WTC11 (cell line): Measurements from ENCODE around the gene GALNT17. TPM values are rescaled to one million over a fixed set of nuclear protein-coding genes. Genes with fewer than 3 reads are reported as not detected.
A peak's percentile ranks its signal among the peaks of the same experiment; 100 is the strongest.

Source experiments
- ATAC-seq: fragments of 200-7000 bp; cut with Tn5 transposase; 2 replicates; pipeline ENCODE4 v1.10.0; 2021; ENCODE audit warnings: mild to moderate bottlenecking, moderate library complexity
- CTCF ChIA-PET: fragments of 300-600 bp; sonication (Branson Sonifier 250); formaldehyde crosslinking; loops from one replicate; lab custom pipeline; 2021; ENCODE audit warnings: antibody characterized with exemption; lab: Charles Lee
- POLR2A ChIA-PET: fragments of 350-600 bp; sonication (Branson Sonifier 250); formaldehyde crosslinking; loops from one replicate; lab custom pipeline; 2021; ENCODE audit warnings: antibody characterized with exemption; lab: Charles Lee
- DNase-seq: peaks from one replicate; pipeline ENCODE4 v3.0.0; 2021; ENCODE audit warnings: low spot score
- H3K27ac Mint-ChIP-seq: 2 replicates; pipeline ENCODE4 v1.8.0; 2021; ENCODE audit warnings: mixed read lengths
- H3K27me3 Mint-ChIP-seq: 2 replicates; pipeline ENCODE4 v1.8.0; 2021; ENCODE audit warnings: low read depth, mild to moderate bottlenecking, moderate library complexity, mixed read lengths
- H3K36me3 Mint-ChIP-seq: 2 replicates; pipeline ENCODE4 v1.8.0; 2021; ENCODE audit warnings: mixed read lengths
- H3K4me1 Mint-ChIP-seq: 2 replicates; pipeline ENCODE4 v1.8.0; 2022; ENCODE audit warnings: mixed read lengths
- H3K4me3 Mint-ChIP-seq: 2 replicates; pipeline ENCODE4 v1.8.0; 2021; ENCODE audit warnings: mild to moderate bottlenecking, moderate library complexity, mixed read lengths
- H3K9me3 Mint-ChIP-seq: 2 replicates; pipeline ENCODE4 v1.8.0; 2021; ENCODE audit warnings: mixed read lengths
- IRF2 ChIP-seq: sonication (generic); formaldehyde crosslinking; IDR thresholded peaks from 2 replicates; pipeline ENCODE4 v1.8.0; 2022; ENCODE audit warnings: low read depth, missing genetic modification reagents, borderline replicate concordance
- JAZF1 ChIP-seq: fragments of 250-450 bp; sonication (Bioruptor Pico); IDR thresholded peaks from 2 replicates; pipeline ENCODE4 v1.9.0; 2021; ENCODE audit warnings: moderate library complexity, mild to moderate bottlenecking, inconsistent platforms
- MXD4 ChIP-seq: fragments of 250-450 bp; sonication (Bioruptor Pico); IDR thresholded peaks from 2 replicates; pipeline ENCODE4 v1.8.0; 2021; ENCODE audit warnings: mild to moderate bottlenecking, moderate library complexity, borderline replicate concordance
- NR3C1 ChIP-seq: sonication (generic); formaldehyde crosslinking; conservative IDR thresholded peaks from 2 replicates; pipeline ENCODE4 v1.8.1; 2023; ENCODE audit warnings: low read depth, mild to moderate bottlenecking, missing genetic modification reagents
- OVOL2 ChIP-seq: fragments of 250-450 bp; sonication (Bioruptor Pico); IDR thresholded peaks from 2 replicates; pipeline ENCODE4 v1.9.0; 2021; ENCODE audit warnings: mild to moderate bottlenecking, borderline replicate concordance
- TP53 ChIP-seq: sonication (generic); formaldehyde crosslinking; IDR thresholded peaks from 2 replicates; pipeline ENCODE4 v1.8.1; 2023; ENCODE audit warnings: mild to moderate bottlenecking, missing genetic modification reagents
- ZNF121 ChIP-seq: sonication (generic); formaldehyde crosslinking; IDR thresholded peaks from 2 replicates; pipeline ENCODE4 v1.8.0; 2023; ENCODE audit warnings: missing genetic modification reagents
- ZNF219 ChIP-seq: sonication (generic); formaldehyde crosslinking; IDR thresholded peaks from 2 replicates; pipeline ENCODE4 v1.8.0; 2023; ENCODE audit warnings: missing genetic modification reagents, mild to moderate bottlenecking, borderline replicate concordance
- ZNF232 ChIP-seq: sonication (generic); formaldehyde crosslinking; IDR thresholded peaks from 2 replicates; pipeline ENCODE4 v1.8.0; 2022; ENCODE audit warnings: mild to moderate bottlenecking, missing genetic modification reagents
- total RNA-seq: library from RNA; stranded (reverse); gene quantifications from 3 replicates; pipeline ENCODE4 v1.2.3, GENCODE V29; 2021
- TF ChIP-seq, protein P1 (sequence below): sonication (generic); formaldehyde crosslinking; IDR thresholded peaks from 2 replicates; pipeline ENCODE4 v1.8.1; 2023; ENCODE audit warnings: mild to moderate bottlenecking, missing genetic modification reagents
- TF ChIP-seq, protein P2 (sequence below): sonication (generic); formaldehyde crosslinking; IDR thresholded peaks from 2 replicates; pipeline ENCODE4 v1.8.1; 2022; ENCODE audit warnings: mild to moderate bottlenecking, moderate library complexity, missing genetic modification reagents
- TF ChIP-seq, protein P3 (sequence below): sonication (generic); formaldehyde crosslinking; IDR thresholded peaks from 2 replicates; pipeline ENCODE4 v1.8.1; 2022; ENCODE audit warnings: low read depth, mild to moderate bottlenecking, moderate library complexity, missing genetic modification reagents, borderline replicate concordance
- TF ChIP-seq, protein P4 (sequence below): sonication (generic); formaldehyde crosslinking; IDR thresholded peaks from 2 replicates; pipeline ENCODE4 v1.8.1; 2022; ENCODE audit warnings: low read depth, missing genetic modification reagents, borderline replicate concordance
- TF ChIP-seq, protein P5 (sequence below): sonication (generic); formaldehyde crosslinking; IDR thresholded peaks from 2 replicates; pipeline ENCODE4 v1.8.0; 2022; ENCODE audit warnings: missing genetic modification reagents
- TF ChIP-seq, protein P6 (sequence below): sonication (generic); formaldehyde crosslinking; IDR thresholded peaks from 2 replicates; pipeline ENCODE4 v1.8.1; 2022; ENCODE audit warnings: mild to moderate bottlenecking, missing genetic modification reagents, moderate library complexity, borderline replicate concordance
- TF ChIP-seq, protein P7 (sequence below): sonication (generic); formaldehyde crosslinking; IDR thresholded peaks from 2 replicates; pipeline ENCODE4 v1.8.1; 2023; ENCODE audit warnings: mild to moderate bottlenecking, missing genetic modification reagents

Gene GALNT17
- total RNA-seq, 1 experiment from 2014 or later = 61.1 TPM

DNA sequence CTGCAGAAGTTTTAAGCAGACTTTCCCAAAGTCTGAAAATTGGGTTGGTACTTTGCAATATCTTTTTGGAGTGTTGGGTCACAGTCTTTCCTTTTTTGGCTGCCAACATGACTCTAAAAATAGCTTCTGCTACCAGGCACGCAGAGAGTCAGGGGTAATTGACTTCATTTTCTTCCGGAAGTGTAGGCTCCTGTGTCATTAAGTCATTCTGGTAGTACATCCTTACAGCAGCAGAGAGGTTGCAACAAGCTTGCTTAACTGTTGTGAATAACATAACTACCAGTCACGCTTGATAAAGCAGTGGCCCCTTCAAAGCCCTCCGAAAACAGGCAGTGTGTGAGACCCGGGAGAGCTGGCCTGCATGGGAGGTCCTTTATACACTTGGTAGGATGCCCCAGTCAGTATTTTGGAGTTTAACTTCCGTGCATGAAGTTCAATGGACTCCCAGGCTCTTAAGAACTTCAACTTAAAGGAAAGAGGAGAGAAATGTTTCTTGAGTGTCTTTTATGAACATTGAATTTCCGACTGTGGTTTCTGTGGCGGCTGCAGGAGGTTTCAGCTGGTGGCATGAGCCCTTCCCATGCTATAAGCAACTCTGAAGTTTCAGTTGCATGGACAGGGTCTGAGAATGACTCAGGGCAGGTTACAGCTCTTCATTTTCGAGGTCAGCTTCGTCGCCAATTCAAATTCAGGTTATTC is 310.7 kb downstream of the GALNT17 start:
- no peak for DNase-seq
- Mint-ChIP-seq H3K4me1 (peaks cover 46% of the 10 kb centered on the region), H3K9me3 (peaks cover 18% of the 10 kb centered on the region), H3K27me3 (peaks cover 2% of the 10 kb centered on the region; the same call in 1 of the 2 replicates), H3K4me3 (no peak overlapping the region), H3K36me3 (peaks cover 35% of the 10 kb centered on the region), H3K27ac (peak overlapping the region; percentile 69)
- no peak for TF ChIP-seq ZNF219 (CRISPR knock-in tag)
- TF ChIP-seq, protein P1, sequence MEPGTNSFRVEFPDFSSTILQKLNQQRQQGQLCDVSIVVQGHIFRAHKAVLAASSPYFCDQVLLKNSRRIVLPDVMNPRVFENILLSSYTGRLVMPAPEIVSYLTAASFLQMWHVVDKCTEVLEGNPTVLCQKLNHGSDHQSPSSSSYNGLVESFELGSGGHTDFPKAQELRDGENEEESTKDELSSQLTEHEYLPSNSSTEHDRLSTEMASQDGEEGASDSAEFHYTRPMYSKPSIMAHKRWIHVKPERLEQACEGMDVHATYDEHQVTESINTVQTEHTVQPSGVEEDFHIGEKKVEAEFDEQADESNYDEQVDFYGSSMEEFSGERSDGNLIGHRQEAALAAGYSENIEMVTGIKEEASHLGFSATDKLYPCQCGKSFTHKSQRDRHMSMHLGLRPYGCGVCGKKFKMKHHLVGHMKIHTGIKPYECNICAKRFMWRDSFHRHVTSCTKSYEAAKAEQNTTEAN = no peak
- TF ChIP-seq, protein P2, sequence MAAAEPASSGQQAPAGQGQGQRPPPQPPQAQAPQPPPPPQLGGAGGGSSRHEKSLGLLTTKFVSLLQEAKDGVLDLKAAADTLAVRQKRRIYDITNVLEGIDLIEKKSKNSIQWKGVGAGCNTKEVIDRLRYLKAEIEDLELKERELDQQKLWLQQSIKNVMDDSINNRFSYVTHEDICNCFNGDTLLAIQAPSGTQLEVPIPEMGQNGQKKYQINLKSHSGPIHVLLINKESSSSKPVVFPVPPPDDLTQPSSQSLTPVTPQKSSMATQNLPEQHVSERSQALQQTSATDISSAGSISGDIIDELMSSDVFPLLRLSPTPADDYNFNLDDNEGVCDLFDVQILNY (CRISPR knock-in tag) = no peak
- CTCF ChIA-PET = interaction anchor here (1.0 kb wide), 1 partner anchor 277 kb away, joined by 3 read pairs; no protein-coding TSS in a partner anchor
- ATAC-seq = no peak; the same call in 1 of the 2 replicates
- POLR2A ChIA-PET = interaction anchor here (0.6 to 0.7 kb wide), 2 partner anchors 81 to 526 kb away, joined by 5 to 7 read pairs; no protein-coding TSS in a partner anchor

DNA sequence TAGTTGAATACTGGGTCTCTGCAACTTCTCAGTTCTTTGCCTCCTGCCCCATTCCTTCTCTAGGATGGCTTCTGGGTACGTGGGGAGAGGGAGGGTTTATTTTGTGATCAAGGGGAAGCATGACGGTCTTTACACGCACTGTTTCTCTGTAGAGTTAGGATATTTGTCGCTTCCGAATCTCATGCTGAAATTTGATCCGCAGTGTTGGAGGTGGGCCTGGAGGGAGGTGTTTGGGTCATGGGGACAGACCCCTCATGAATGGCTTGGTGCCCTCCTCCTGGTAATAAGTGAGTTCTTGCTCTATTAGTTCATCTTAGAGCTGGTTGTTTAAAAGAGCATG is 311.2 kb downstream of the GALNT17 start:
- ChIA-PET POLR2A (interaction anchor here (0.7 kb wide), 1 partner anchor 81 kb away, joined by 5 read pairs; no protein-coding TSS in a partner anchor), CTCF (interaction anchor here (1.0 kb wide), 1 partner anchor 278 kb away, joined by 3 read pairs; no protein-coding TSS in a partner anchor)
- DNase-seq (no peak), ATAC-seq (no peak)
- peaks cover 35% of the 10 kb centered on the region for H3K36me3 Mint-ChIP-seq
- TF ChIP-seq, protein P3, sequence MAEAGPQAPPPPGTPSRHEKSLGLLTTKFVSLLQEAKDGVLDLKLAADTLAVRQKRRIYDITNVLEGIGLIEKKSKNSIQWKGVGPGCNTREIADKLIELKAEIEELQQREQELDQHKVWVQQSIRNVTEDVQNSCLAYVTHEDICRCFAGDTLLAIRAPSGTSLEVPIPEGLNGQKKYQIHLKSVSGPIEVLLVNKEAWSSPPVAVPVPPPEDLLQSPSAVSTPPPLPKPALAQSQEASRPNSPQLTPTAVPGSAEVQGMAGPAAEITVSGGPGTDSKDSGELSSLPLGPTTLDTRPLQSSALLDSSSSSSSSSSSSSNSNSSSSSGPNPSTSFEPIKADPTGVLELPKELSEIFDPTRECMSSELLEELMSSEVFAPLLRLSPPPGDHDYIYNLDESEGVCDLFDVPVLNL (CRISPR knock-in tag) = no peak
- TF ChIP-seq, protein P1 = no peak
- TF ChIP-seq IRF2 (CRISPR knock-in tag) (no peak), ZNF232 (CRISPR knock-in tag) (no peak)
- peaks cover 13% of the 10 kb centered on the region for H3K9me3 Mint-ChIP-seq
- H3K27me3 Mint-ChIP-seq = peaks cover 2% of the 10 kb centered on the region; the same call in 1 of the 2 replicates
- peaks cover 51% of the 10 kb centered on the region for H3K4me1 Mint-ChIP-seq
- peak overlapping the region; percentile 69 for H3K27ac Mint-ChIP-seq
- H3K4me3 Mint-ChIP-seq = no peak overlapping the region

DNA sequence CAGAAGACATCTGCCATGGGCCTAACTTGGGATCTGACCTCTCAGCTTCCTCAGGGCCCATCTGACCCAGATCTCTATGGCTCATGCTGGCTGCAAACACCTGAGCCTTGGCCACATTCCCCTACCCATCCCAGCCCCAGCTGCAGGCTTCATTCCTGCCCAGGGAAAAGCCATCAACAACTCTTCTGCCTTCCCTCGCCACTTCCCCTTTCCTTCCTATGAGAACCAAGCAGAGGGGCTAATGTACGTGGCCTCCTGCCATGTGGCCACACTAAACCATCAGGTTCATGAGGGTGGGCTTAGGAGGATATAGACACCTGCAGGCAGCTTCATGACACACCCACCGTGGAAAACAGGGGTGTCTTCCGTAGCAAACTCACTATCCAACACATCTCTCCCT is 312.2 kb downstream of the GALNT17 start:
- no peak overlapping the region for H3K4me3 Mint-ChIP-seq
- TF ChIP-seq, protein P4, sequence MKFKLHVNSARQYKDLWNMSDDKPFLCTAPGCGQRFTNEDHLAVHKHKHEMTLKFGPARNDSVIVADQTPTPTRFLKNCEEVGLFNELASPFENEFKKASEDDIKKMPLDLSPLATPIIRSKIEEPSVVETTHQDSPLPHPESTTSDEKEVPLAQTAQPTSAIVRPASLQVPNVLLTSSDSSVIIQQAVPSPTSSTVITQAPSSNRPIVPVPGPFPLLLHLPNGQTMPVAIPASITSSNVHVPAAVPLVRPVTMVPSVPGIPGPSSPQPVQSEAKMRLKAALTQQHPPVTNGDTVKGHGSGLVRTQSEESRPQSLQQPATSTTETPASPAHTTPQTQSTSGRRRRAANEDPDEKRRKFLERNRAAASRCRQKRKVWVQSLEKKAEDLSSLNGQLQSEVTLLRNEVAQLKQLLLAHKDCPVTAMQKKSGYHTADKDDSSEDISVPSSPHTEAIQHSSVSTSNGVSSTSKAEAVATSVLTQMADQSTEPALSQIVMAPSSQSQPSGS = no peak
- TF ChIP-seq ZNF121 (CRISPR knock-in tag) (no peak), OVOL2 (no peak), MXD4 (CRISPR knock-in tag) (no peak), TP53 (no peak), NR3C1 (CRISPR knock-in tag) (no peak), JAZF1 (CRISPR knock-in tag) (no peak)
- TF ChIP-seq, protein P5, sequence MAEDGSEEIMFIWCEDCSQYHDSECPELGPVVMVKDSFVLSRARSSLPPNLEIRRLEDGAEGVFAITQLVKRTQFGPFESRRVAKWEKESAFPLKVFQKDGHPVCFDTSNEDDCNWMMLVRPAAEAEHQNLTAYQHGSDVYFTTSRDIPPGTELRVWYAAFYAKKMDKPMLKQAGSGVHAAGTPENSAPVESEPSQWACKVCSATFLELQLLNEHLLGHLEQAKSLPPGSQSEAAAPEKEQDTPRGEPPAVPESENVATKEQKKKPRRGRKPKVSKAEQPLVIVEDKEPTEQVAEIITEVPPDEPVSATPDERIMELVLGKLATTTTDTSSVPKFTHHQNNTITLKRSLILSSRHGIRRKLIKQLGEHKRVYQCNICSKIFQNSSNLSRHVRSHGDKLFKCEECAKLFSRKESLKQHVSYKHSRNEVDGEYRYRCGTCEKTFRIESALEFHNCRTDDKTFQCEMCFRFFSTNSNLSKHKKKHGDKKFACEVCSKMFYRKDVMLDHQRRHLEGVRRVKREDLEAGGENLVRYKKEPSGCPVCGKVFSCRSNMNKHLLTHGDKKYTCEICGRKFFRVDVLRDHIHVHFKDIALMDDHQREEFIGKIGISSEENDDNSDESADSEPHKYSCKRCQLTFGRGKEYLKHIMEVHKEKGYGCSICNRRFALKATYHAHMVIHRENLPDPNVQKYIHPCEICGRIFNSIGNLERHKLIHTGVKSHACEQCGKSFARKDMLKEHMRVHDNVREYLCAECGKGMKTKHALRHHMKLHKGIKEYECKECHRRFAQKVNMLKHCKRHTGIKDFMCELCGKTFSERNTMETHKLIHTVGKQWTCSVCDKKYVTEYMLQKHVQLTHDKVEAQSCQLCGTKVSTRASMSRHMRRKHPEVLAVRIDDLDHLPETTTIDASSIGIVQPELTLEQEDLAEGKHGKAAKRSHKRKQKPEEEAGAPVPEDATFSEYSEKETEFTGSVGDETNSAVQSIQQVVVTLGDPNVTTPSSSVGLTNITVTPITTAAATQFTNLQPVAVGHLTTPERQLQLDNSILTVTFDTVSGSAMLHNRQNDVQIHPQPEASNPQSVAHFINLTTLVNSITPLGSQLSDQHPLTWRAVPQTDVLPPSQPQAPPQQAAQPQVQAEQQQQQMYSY (CRISPR knock-in tag) = no peak
- TF ChIP-seq, protein P6, sequence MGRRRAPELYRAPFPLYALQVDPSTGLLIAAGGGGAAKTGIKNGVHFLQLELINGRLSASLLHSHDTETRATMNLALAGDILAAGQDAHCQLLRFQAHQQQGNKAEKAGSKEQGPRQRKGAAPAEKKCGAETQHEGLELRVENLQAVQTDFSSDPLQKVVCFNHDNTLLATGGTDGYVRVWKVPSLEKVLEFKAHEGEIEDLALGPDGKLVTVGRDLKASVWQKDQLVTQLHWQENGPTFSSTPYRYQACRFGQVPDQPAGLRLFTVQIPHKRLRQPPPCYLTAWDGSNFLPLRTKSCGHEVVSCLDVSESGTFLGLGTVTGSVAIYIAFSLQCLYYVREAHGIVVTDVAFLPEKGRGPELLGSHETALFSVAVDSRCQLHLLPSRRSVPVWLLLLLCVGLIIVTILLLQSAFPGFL (CRISPR knock-in tag) = no peak
- TF ChIP-seq, protein P7, sequence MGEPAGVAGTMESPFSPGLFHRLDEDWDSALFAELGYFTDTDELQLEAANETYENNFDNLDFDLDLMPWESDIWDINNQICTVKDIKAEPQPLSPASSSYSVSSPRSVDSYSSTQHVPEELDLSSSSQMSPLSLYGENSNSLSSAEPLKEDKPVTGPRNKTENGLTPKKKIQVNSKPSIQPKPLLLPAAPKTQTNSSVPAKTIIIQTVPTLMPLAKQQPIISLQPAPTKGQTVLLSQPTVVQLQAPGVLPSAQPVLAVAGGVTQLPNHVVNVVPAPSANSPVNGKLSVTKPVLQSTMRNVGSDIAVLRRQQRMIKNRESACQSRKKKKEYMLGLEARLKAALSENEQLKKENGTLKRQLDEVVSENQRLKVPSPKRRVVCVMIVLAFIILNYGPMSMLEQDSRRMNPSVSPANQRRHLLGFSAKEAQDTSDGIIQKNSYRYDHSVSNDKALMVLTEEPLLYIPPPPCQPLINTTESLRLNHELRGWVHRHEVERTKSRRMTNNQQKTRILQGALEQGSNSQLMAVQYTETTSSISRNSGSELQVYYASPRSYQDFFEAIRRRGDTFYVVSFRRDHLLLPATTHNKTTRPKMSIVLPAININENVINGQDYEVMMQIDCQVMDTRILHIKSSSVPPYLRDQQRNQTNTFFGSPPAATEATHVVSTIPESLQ (CRISPR knock-in tag) = no peak

More for the DNA sequence above, 312.2 kb downstream of the GALNT17 start:
- Mint-ChIP-seq H3K27ac (peak overlapping the region; percentile 54), H3K4me1 (peaks cover 55% of the 10 kb centered on the region), H3K27me3 (peaks cover 2% of the 10 kb centered on the region; the same call in 1 of the 2 replicates), H3K9me3 (peaks cover 10% of the 10 kb centered on the region), H3K36me3 (peaks cover 27% of the 10 kb centered on the region)
- CTCF ChIA-PET = no interaction called here
- no peak for ATAC-seq
- POLR2A ChIA-PET = interaction anchor here (0.6 kb wide), 1 partner anchor 40 kb away, joined by 3 read pairs; no protein-coding TSS in a partner anchor
- no peak for DNase-seq
